ENCODE results near the gene LALBA.

DNA sequence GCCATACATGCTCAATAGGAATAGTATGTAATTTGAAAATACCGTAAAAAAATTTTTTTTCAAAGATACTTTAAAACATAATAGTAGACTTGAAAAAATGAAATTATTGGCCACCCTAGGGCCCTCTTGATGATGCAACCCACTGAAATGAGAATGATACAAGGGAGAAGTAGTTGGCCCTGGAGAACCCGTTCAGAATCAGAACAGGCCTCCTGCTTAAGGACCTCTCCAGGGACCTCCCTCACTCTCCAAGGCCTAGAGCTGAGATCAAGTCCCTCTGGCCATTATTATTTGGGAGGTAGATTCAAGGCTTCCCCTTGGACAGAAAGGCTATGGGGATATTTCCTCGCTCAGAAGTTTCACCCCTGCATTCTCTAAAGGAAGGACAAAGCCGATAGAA is 11.9 kb downstream of the LALBA start:
- TF ChIP-seq, protein P1, sequence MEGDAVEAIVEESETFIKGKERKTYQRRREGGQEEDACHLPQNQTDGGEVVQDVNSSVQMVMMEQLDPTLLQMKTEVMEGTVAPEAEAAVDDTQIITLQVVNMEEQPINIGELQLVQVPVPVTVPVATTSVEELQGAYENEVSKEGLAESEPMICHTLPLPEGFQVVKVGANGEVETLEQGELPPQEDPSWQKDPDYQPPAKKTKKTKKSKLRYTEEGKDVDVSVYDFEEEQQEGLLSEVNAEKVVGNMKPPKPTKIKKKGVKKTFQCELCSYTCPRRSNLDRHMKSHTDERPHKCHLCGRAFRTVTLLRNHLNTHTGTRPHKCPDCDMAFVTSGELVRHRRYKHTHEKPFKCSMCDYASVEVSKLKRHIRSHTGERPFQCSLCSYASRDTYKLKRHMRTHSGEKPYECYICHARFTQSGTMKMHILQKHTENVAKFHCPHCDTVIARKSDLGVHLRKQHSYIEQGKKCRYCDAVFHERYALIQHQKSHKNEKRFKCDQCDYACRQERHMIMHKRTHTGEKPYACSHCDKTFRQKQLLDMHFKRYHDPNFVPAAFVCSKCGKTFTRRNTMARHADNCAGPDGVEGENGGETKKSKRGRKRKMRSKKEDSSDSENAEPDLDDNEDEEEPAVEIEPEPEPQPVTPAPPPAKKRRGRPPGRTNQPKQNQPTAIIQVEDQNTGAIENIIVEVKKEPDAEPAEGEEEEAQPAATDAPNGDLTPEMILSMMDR (conservative IDR thresholded peaks at IDR 0.05; ENCODE audit: low read length) = no peak
- TF ChIP-seq EZH2phosphoT487 (IDR thresholded peaks at IDR 0.05; ENCODE audit: borderline replicate concordance, low read depth, low read length) = no peak

All from OCI-LY7 (cell line).